Esophagus muscularis mucosa (tissue), 4 donors: ENCODE data around the gene KLK7.

Experiments used
- EP300 ChIP-seq: sonication (generic); formaldehyde crosslinking; IDR thresholded peaks from one replicate; pipeline ENCODE4 v1.6.1; 2017; ENCODE audit warnings: antibody characterized with exemption
- POLR2A ChIP-seq: fragments of 450-650 bp; IDR thresholded peaks from one replicate; pipeline ENCODE4 v1.6.1; 2017; ENCODE audit warnings: antibody characterized with exemption, moderate library complexity, mild to moderate bottlenecking, low read depth
- POLR2AphosphoS5 ChIP-seq, 2 donors: sonication (generic); formaldehyde crosslinking; IDR thresholded peaks; one replicate each; pipeline ENCODE4 v1.6.1; 2017; ENCODE audit warnings: antibody characterized with exemption in 2 of 2
- TF ChIP-seq, protein P1 (sequence below), 3 experiments: fragments of 200-600 bp in 2 of 3; fragments of 450-650 bp in 1 of 3; sonication (generic) in 2 of 3; IDR thresholded peaks; one replicate each; pipeline ENCODE4 v1.5.1; 2017 to 2019; ENCODE audit warnings: antibody characterized with exemption in 3 of 3, mild to moderate bottlenecking in 2 of 3, moderate library complexity in 1 of 3

DNA sequence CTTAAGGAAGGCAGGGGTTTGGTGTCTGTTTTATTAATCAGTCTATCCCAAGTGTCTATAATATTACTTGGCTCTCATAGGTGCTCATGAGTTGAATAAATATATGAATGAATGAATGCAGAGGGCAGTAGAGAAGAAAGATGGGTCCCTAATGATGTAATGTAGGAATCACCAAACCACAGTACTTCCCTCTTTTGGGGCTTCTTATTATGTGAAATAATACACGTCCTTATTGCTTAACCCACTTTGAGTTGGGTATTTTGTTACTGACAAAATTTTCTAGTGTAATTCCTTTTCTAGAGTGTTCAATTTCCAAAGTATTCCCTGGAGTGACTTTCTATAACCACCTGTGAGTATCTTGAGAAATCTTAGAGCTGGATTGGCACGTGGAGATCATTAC is 44.1 kb downstream of the KLK7 start:
- TF ChIP-seq POLR2AphosphoS5 (IDR thresholded peaks at IDR 0.05) (no peak), POLR2A (no peak), EP300 (no peak)
- TF ChIP-seq, protein P1, sequence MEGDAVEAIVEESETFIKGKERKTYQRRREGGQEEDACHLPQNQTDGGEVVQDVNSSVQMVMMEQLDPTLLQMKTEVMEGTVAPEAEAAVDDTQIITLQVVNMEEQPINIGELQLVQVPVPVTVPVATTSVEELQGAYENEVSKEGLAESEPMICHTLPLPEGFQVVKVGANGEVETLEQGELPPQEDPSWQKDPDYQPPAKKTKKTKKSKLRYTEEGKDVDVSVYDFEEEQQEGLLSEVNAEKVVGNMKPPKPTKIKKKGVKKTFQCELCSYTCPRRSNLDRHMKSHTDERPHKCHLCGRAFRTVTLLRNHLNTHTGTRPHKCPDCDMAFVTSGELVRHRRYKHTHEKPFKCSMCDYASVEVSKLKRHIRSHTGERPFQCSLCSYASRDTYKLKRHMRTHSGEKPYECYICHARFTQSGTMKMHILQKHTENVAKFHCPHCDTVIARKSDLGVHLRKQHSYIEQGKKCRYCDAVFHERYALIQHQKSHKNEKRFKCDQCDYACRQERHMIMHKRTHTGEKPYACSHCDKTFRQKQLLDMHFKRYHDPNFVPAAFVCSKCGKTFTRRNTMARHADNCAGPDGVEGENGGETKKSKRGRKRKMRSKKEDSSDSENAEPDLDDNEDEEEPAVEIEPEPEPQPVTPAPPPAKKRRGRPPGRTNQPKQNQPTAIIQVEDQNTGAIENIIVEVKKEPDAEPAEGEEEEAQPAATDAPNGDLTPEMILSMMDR (IDR thresholded peaks at IDR 0.05): no peak
